Astrocyte of the cerebellum (primary cell): ENCODE data around the gene MTMR3.

Experiments
- DNase-seq: peaks from one replicate; pipeline ENCODE4 v3.0.0-alpha.2; 2011; ENCODE audit warnings: low read depth
- H3K4me3 ChIP-seq: 2 replicates; pipeline ENCODE4 v1.5.1; 2011; ENCODE audit warnings: mild to moderate bottlenecking, low read depth, low read length, moderate library complexity
- CTCF ChIP-seq: IDR thresholded peaks from 2 replicates; pipeline ENCODE4 v1.5.1; 2012; ENCODE audit warnings: low read length, low read depth, moderate library complexity, mild to moderate bottlenecking; ENCODE audit errors: missing control alignments
- in situ Hi-C: cut with HindIII; loops from 2 replicates; pipeline ENCODE4 v1.10.0; 2017; ENCODE audit warnings: low sequenced_read_pairs

MTMR3 gene

GRCh38 chr22:29917052-29917902 is 34.3 kb downstream of the MTMR3 start:
- in situ Hi-C loops: loop anchor here (5.0 kb wide), 1 partner anchor 100 kb away; no protein-coding TSS in a partner anchor
- no peak for DNase-seq
- H3K4me3 ChIP-seq: no peak overlapping the region
- TF ChIP-seq CTCF: no peak

- H3K4me3 ChIP-seq: no peak overlapping the region
- no peak for DNase-seq
- in situ Hi-C loops: no loop called here
- TF ChIP-seq CTCF: no peak
Measured at GRCh38 chr22:29925402-29925801, 42.4 kb downstream of the MTMR3 start.

GRCh38 chr22:29926057-29926456 is 43.1 kb downstream of the MTMR3 start:
- TF ChIP-seq CTCF: no peak
- in situ Hi-C loops: no loop called here
- H3K4me3 ChIP-seq: no peak overlapping the region
- DNase-seq: no peak

GRCh38 chr22:29932136-29932535 is 49.2 kb downstream of the MTMR3 start:
- H3K4me3 ChIP-seq: no peak overlapping the region
- TF ChIP-seq CTCF: no peak
- in situ Hi-C loops: no loop called here
- DNase-seq: no peak

GRCh38 chr22:29933619-29934018 is 50.6 kb downstream of the MTMR3 start:
- no peak for TF ChIP-seq CTCF
- no peak overlapping the region for H3K4me3 ChIP-seq
- in situ Hi-C loops: no loop called here
- no peak for DNase-seq

GRCh38 chr22:29934596-29934995 is 51.6 kb downstream of the MTMR3 start:
- in situ Hi-C loops: no loop called here
- no peak for TF ChIP-seq CTCF
- H3K4me3 ChIP-seq: no peak overlapping the region

GRCh38 chr22:29936186-29936585 is 53.2 kb downstream of the MTMR3 start:
- TF ChIP-seq CTCF: no peak
- no peak for DNase-seq
- in situ Hi-C loops: no loop called here
- H3K4me3 ChIP-seq: no peak overlapping the region

More at GRCh38 chr22:29934596-29934995, 51.6 kb downstream of the MTMR3 start:
- no peak for DNase-seq
